RPMI7951 (cell line): ENCODE measurements around the gene SLC4A3. TPM values are rescaled to one million over a fixed set of nuclear protein-coding genes. Genes with fewer than 3 reads are reported as not detected.

ENCODE experiments used
- DNase-seq: peaks from one replicate; pipeline ENCODE4 v3.0.0-alpha.2; 2012; ENCODE audit warnings: low read depth
- total RNA-seq: library from RNA; depleted of rRNA; stranded (reverse); fragments of >200 nt; shearing (Covaris generic); gene quantifications from 2 replicates; pipeline ENCODE4 v1.2.3, GENCODE V29; 2014

SLC4A3 gene
- total RNA-seq, 1 experiment from 2014 or later, result 3.0 TPM

GRCh38 chr2:219613461-219614070, 13.9 kb upstream of the SLC4A3 start:
- no peak for DNase-seq

DNA sequence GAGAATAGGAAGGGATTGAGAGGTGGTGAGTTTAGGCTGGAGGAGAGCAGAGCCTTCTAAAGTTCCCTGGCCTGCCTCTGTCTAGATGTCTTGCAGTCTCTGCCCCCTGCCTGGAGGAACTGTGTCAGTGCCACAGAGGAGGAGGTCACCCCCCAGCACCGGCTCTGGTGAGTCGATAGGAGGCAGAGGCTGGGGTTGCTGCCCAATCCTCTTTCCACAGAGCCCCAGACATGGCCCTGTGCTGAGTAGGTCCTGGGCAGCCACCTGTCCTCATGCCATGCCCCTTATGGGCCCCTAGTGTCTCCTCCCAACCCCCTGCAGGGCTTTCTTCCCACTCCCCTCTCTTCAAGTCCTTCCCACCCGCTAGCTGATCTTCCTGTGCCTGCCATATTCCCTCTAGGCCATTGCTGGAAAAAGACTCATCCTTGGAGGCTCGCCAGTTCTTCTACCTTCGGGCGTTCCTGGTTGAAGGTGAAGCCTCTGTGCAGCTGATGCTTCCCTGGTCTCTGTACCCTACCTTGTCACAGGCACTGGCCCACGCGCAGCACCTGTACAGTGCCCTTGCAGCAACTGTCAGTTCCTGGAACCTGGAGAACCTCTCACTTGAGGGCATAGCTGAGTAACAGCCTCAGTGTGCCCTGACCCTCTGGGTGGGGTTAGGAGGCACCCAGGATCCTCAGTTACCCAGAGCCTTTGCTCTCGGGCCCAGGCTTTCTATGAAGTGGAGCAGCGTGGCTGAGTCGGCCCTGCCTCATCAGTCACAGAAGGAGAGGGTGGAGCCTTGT, 13.2 kb upstream of the SLC4A3 start:
- no peak for DNase-seq

DNA sequence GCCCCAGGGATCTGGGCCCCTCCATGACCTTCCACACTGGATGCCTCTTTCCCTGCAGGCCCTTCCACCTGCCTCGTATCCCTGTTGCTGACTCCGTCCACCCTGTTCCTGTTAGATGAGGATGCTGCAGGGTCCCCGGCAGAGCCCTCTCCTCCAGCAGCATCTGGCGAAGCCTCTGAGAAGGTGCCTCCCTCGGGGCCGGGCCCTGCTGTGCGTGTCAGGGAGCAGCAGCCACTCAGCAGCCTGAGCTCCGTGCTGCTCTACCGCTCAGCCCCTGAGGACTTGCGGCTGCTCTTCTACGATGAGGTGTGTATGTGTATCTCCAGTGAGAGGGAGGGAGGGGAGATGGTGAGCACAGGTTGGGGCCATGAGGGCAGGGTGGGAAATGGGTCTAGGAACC, 12.4 kb upstream of the SLC4A3 start:
- DNase-seq, result no peak

GRCh38 chr2:219615894-219616293, 11.5 kb upstream of the SLC4A3 start:
- no peak for DNase-seq

DNA sequence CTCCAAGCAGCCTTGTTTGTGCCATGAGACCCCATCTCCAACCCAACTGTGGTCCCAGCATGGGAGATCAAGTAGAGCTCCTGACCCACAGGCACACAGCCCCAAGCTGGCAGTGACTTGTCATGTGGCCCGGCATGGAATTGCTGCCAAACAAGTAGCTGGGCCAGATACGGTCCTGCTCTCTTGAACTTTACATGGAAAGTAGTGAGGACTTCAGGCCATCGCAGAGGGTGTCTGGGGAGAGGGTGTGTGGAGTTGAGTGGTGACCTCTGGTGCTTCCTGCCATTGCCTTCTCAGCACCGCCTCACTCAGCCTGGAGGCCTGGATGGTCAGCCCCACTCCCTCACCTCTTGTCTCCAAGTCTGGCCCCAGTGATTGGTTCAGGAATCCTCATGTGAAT, 10.9 kb upstream of the SLC4A3 start:
- no peak for DNase-seq

GRCh38 chr2:219618733-219619122, 8.7 kb upstream of the SLC4A3 start:
- no peak for DNase-seq

- no peak for DNase-seq
Measured at GRCh38 chr2:219619235-219619634, 8.2 kb upstream of the SLC4A3 start.

- no peak for DNase-seq
Measured at GRCh38 chr2:219620546-219620945, 6.9 kb upstream of the SLC4A3 start.

DNA sequence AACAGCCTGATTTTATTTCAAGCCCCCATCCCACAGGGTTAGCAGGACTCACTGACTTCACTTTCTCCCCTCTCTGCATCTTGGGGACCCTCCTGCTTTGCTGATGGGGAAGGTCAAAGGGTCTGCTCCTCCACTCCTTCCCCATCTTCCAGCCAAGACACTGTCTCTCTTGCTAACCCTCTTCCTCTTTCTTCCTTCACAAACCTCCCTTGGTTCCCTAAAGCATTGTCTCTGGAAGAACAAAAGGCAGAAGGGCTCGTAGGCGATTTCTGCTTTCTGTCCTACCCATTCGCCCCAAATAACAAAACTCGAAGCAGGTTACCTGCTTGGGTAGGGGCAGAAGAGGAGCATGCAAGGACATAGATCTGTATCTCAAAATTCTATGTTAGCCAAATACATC, 5.5 kb upstream of the SLC4A3 start:
- no peak for DNase-seq

- no peak for DNase-seq
Measured at GRCh38 chr2:219622472-219622871, 5.0 kb upstream of the SLC4A3 start.

GRCh38 chr2:219624565-219624964, 2.9 kb upstream of the SLC4A3 start:
- no peak for DNase-seq

- no peak for DNase-seq
Measured at GRCh38 chr2:219625179-219625578, 2.3 kb upstream of the SLC4A3 start.

- DNase-seq, result no peak
Measured at GRCh38 chr2:219626540-219626939, 890 bp upstream of the SLC4A3 start.

GRCh38 chr2:219628235-219628985, 980 bp downstream of the SLC4A3 start:
- DNase-seq, result no peak

DNA sequence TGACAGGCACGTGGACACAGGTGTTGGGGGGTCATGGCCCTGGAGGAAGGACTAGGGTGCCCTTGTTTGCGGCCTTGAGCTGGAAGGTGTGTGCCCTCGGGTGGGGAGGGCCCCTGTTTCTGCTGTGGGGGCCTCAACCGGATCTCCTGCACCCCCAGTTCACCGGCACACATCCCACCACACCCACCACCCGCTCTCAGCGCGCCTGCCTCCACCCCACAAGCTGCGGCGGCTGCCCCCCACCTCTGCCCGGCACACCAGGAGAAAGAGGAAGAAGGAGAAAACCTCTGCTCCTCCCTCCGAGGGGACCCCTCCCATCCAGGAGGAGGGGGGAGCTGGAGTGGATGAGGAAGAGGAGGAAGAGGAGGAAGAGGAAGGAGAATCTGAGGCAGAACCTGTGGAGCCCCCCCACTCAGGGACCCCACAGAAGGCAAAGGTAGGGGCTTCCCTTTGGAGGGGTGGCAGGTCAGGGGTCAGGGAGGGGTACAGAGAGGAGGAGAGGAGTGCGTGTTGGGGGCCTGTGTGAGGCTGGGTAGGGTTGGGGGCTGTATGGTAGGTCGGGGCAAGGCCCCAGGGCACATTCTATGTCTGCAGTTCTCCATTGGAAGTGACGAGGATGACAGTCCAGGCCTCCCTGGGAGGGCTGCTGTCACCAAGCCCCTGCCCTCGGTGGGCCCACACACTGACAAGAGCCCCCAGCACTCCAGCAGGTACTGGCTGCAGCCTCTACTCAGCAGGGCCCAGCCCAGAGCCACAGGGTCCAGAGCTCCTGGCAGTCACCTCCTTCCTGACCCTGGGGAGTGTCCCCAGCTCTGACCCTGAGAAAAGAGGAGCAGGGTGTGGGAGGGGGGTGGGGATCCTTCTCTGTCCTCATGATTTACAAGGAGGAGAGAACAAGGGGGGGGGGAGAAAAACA, 1.8 kb downstream of the SLC4A3 start:
- DNase-seq, result no peak

DNA sequence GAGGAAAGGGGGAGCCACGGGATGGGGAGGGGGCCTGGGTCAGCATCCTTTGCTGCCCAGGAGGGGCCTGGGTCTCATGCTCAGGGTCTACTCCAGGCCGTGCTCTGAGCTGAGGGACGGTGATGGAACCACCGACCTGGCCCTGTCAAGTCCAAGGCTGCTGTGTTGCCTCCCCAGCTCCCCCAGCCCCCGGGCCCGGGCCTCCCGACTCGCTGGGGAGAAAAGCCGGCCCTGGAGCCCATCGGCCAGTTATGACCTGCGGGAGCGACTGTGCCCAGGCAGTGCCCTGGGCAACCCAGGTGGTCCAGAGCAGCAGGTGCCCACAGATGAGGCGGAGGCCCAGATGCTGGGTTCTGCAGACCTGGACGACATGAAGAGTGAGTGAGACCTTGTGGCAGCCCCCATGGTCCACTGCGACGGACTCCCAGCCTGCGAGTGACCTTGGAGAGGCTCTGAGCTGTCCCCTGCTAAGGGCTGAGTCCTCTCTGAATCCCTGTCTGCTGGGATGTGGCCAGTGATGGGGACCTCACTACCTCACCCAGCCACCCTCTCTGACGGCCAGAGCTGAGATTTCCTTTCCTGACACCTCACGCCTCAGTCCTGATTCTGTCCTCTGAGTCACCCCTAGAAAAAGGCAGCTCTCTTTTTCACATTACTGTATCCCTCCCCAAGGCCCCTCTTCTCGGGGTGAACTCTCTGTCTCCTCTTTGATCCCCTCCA, 2.7 kb downstream of the SLC4A3 start:
- DNase-seq, result no peak

DNA sequence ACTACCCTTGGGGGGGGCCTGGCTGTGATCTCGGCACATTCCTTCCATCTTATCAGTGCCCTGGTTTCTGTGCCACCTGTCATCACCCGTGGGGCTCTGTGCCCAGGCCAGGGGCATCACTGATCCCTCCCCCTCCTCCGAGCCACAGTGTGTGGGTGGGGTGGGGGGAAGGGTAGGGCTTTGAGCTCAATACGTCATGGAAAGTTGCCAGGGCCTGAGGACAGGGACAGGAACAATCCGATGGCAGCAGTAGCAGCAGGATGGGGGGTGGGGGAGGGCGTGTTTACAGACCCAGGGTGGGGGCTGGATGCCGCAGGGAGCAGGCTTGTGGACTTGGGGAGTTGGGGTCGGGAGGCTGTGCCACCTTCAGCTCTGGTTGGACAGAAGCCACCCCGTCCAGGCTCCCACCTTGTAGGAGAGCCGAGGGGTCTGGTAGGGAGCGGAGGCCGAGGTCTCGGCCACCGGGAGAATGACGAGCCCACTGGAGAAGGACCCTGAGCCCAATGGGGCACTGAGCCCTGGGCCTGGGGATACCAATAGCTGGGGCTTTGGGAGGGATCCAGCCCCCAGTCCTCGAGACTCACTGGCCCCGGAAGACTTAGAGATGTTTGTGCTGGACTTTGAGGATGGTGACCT, 3.5 kb downstream of the SLC4A3 start:
- no peak for DNase-seq

DNA sequence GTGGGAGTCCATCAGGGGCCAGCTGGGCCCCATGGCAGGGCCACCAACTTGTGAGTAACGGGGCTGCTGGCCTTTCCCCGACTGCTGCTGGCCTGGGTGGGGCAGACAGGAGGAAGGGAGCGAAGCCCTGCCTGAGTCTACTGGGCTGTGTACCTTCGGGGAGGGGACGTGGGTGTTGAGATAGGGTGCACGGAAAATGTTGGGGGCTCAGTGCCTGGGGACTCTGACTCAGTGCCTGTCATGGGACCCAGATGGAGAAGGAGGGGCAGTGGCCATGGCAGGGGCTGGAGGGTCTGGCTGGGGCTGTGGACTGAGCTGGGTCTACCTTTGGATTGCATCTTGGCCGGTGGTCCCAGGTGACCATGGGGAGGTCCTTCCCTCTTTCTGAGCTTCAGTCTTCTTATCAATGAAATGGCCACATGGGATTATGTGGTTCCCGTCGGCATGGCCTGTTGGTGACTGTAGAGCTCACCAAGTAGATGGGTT, 4.0 kb downstream of the SLC4A3 start:
- no peak for DNase-seq

DNA sequence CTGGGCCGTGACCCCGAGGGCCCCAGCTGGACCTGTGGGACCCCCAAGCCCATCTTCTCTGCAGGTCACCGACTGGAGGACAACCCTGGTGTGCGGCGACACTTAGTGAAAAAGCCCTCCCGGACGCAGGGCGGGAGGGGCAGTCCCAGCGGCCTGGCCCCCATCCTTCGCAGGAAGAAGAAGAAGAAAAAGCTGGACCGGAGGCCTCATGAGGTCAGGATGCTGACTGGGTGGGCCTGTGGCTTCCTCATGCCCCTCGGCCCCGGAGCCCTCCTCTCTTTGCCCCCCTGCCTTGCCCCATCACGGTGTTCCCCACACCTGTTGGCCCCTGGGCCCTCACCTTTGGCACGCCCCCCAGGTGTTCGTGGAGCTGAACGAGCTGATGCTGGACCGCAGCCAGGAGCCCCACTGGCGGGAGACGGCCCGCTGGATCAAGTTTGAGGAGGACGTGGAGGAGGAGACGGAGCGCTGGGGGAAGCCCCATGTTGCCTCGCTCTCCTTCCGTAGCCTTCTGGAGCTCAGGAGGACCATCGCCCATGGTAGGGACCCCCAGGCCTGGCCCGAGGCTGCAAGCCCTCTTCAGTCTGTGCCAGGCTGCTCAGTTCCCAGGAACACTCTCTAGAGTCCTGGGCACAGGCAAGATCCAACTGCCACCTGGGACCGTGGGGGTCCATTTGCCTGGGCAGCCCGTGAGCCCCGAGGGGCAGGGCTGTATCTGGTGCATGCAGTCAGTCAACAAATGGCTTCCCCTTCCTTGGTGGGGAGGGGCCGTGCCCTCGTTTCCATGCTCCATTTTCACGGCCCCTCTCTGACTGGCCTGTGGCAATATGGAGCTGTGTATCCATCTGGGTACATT, 4.7 kb downstream of the SLC4A3 start:
- no peak for DNase-seq

DNA sequence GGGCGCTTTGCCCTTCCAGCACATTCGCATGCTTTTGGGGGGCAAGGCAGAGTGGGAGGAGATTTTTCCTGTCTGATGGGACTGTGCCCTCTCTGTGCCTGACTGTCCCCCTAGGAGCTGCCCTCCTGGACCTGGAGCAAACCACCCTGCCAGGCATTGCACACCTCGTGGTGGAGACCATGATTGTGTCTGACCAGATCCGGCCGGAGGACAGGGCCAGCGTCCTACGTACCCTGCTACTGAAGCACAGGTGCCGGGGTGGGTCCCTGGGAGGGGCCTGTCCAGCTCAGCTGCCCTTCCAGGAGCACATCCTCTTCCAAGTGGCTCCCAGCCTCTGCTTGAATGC, 5.3 kb downstream of the SLC4A3 start:
- DNase-seq, result no peak
